Esophagus mucosa (tissue), 1 donor: ENCODE data around the gene PDCD1. TPM values are rescaled to one million over a fixed set of nuclear protein-coding genes. Genes with fewer than 3 reads are reported as not detected.
"Not testable (repeated sequence)": the region's sequence is repeated elsewhere in the genome, so short reads cannot be mapped to it uniquely, and the experiment has no call there.

Experiments used
- ATAC-seq: fragments of 200-7000 bp; cut with Tn5 transposase; one replicate; pipeline ENCODE4 v1.9.1; 2020
- total RNA-seq: library from RNA; stranded (reverse); gene quantifications from one replicate; pipeline ENCODE4 v1.2.4, GENCODE V29; 2023
- donor health status: DM: yes; HTN: yes; CAD: no.

Gene PDCD1
- total RNA-seq, 1 donor from 2014 or later: 0.20 TPM

- ATAC-seq: no peak
Observed at GRCh38 chr2:241851325-241852115, 7.2 kb downstream of the PDCD1 start.

GRCh38 chr2:241850544-241851324 lies 8.0 kb downstream of the PDCD1 start:
- no peak for ATAC-seq

GRCh38 chr2:241849616-241850543 lies 8.8 kb downstream of the PDCD1 start:
- no peak for ATAC-seq

- peak; percentile 14 for ATAC-seq
Observed at GRCh38 chr2:241848761-241849615, 9.7 kb downstream of the PDCD1 start.

GRCh38 chr2:241846406-241846805 lies 12.3 kb downstream of the PDCD1 start:
- no peak for ATAC-seq

- no peak for ATAC-seq
Observed at GRCh38 chr2:241844831-241845578, 13.7 kb downstream of the PDCD1 start.

GRCh38 chr2:241844066-241844728 lies 14.5 kb downstream of the PDCD1 start:
- ATAC-seq: peak; percentile 87

- ATAC-seq: peak; percentile 15
Observed at GRCh38 chr2:241843321-241844065, 15.2 kb downstream of the PDCD1 start.

- peak; percentile 42 for ATAC-seq
Observed at GRCh38 chr2:241842620-241843211, 16.0 kb downstream of the PDCD1 start.

- no peak for ATAC-seq
Observed at GRCh38 chr2:241842067-241842415, 16.7 kb downstream of the PDCD1 start.

GRCh38 chr2:241841181-241842066 lies 17.3 kb downstream of the PDCD1 start:
- ATAC-seq: no peak

GRCh38 chr2:241837197-241837965 lies 21.3 kb downstream of the PDCD1 start:
- ATAC-seq: no peak

GRCh38 chr2:241836292-241836691 lies 22.4 kb downstream of the PDCD1 start:
- no peak for ATAC-seq

GRCh38 chr2:241835611-241836010 lies 23.1 kb downstream of the PDCD1 start:
- no peak for ATAC-seq

GRCh38 chr2:241834527-241835210 lies 24.0 kb downstream of the PDCD1 start:
- no peak for ATAC-seq

GRCh38 chr2:241833756-241834526 lies 24.8 kb downstream of the PDCD1 start:
- not testable (repeated sequence) for ATAC-seq
